NCI-H226 (cell line): ENCODE results near the gene CFAP61.
"Not testable (repeated sequence)": the region's sequence is repeated elsewhere in the genome, so short reads cannot be mapped to it uniquely, and the experiment has no call there.

Experiments used
- DNase-seq: peaks from one replicate; pipeline ENCODE4 v3.0.0-alpha.2; 2015

CFAP61 gene

DNA sequence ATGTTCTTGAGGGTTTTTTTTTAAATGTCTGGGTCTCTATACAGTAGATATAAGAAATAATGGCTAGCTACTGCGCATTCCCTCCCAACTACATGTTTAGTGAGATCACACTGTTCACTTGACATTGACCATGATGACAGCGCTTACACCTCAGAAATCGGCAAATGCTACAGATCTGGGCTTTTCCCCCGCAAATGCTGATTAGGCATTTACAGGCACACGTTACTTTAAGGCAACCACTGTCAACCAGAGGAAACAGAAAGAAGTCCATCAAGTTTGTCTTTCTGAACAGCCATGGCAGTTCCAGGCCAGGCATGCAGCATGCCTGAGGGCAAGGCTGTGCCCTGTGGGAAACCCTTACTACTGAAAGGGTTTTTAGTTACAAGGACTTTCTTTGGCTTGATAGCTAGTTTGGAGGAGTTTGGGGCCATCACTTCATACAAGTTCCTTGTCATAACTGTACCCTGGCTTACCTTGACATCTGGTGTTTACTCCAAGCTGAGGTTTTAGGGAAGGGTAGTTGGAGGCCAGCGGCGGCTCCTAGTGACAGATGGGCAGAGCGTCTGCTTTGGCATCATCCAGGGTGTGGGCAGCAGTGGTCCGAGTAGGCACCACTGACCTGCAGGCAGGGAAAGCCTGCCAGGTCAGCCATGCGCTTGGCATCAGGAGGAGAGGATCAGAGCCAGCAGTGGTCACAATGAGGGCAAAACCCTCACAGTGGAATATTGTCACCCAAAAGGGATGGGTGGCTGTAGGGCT lies 43.0 kb downstream of the CFAP61 start:
- DNase-seq: no peak

DNA sequence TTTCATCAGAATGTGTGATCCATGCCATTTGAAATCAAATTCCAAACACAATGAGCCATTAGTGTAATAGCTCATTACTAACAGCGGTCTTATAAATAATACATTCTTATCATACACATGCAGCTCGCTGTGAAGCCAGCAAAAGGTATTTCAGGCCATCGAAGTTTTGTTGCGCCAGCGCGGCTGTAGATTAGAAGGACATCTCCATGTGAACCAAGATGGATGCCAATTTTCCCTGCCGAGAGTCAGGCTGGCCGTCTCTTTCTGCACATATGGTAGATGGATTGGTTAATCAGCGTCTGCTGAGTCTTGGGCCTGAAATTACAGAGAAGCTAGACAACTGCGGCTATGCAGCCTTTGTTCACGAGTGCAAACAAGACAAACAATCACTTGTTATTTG lies 44.1 kb downstream of the CFAP61 start:
- no peak for DNase-seq

DNA sequence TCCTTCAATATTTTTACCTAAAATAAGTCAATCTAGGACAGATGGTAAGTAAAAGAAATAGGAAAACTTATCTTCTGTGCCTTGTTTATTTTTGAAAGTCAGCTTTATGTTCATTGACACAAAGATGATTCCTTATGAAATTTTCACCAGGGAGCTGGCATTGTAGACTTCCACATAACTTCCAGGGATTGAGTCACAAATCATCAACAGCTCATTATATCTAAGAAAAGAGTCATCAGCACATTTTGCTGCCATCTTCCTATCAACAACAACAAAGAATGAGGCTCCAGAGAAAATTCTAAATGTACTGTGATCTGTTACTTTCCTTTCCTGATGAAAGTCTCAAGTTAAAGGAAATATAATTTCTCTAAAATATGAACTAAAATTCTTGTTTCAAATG lies 48.5 kb downstream of the CFAP61 start:
- DNase-seq: no peak

DNA sequence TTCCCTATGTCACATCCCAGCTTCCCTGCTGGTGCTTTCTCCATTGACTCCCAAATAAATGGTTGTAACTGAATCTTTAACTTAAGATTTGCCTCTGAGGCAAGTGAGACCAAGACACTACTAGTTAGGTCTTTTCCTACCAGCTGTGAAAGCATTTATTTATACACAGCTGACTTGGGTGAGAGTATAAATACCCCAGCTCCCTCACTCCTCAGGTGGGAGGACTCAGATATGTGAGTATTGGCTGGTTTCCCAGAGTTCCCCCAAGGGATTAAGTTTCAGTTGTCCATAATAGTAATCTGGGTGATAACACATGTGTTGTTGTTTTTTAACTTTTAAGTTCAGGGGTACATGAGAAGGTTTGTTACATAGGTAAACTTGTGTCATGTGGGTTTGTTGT lies 49.8 kb downstream of the CFAP61 start:
- DNase-seq: no peak

DNA sequence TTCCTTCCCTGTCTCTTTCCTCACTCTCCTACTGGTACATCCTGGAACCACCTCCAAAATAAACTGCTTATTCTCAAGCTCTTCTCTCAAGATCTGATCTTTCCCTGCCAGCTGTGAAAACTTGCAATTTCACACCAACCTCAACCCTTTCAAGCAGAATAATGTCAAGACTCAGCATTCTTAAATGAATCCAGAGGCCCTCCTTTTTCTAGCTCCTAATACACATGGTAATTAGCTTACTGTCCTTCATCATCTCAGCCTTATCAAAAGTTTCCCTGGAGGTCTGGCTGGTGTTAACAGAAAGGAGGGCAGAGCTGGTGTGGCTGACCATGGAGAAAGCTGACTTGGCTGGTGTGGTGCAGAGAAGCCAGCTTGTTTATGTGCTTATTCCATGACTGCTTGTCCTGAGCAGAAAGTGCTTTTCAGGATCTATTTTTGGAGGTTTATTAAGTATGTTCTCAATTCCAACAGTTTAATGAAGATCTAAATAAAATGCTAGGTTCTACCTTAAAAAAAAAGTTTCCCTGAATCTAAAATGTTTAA lies 50.5 kb downstream of the CFAP61 start:
- DNase-seq: no peak

DNA sequence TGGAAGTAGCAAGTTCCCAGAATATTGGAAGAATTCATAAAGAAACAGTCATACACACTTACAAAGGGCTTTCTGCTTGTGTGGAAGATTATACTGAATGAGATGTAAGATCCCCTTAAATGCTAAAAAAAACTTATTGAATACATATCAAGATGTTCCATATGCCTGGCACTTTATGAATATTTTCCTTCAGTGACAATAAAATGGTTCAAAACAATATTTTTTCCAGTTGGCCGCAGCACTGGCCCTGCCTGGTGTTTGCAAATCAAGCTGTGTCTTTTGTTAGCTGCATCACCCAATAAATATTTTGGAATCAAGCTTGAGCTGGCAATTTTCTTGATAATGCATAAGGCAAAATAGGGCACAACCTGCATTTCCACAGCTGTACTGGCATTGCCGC lies 51.2 kb downstream of the CFAP61 start:
- DNase-seq: no peak

DNA sequence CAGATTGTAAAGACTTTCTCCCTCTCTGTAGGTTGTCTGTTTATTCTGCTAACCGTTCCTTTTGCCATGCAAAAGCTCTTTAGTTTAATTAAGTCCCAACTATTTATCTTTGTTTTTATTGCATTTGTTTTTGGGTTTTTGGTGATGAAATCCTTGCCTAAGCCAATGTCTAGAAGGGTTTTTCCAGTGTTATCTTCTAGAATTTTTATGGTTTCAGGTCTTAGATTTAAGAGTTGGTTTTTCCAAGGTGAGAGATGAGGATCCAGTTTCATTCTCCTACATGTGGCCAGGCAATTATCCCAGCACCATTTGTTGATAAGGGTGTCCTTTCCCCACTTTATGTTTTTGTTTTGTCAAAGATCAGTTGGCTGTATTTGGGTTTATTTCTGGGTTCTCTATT lies 70.9 kb downstream of the CFAP61 start:
- DNase-seq: not testable (repeated sequence)

DNA sequence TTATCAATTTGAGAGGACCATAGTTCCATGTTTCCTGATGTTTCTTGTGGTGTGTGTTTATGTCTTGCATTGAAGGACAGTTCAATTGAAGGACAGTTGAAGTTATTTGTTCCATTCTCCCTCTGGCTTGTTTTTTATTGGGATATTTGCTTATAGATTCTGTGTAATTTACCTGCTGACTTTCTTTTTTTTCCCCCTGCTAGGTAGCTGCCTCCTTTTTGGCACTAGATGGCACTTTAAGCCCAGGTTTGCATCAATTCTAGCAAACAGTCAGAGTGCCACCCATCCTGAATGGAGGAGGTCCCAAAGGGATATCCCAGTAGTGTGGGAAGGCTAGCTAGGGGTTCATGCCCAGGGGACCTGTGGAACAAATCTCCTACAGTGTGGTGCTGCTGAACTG lies 78.1 kb downstream of the CFAP61 start:
- no peak for DNase-seq

DNA sequence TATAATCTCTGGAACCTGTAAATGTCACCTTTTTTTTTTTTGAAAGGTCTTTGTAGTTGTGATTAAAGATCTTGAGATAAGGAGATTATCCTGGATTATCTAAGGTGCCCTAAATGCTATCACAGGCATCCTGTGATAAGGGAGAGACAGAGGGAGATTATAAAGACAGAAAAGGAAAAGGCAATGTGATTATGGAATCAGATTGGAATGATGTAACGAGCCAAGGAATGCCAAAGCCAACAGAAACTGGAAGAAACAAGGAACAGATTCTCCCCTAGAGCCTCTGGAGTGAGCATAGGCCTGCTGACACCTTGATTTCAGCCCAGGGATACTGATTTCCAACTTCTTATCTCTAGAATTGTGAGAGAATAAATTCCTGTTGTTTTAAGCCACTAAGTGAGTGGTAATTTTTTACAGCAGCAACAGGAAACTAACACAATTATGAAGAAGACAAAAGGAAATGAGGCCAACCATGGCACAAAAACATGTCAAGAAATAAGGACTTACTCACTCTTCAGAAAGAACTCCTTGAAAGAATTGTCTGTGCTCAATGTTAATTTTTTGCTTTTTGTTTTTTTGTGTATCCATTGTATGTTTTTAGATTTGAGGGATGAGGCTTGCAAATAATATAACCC lies 82.7 kb downstream of the CFAP61 start:
- DNase-seq: no peak

DNA sequence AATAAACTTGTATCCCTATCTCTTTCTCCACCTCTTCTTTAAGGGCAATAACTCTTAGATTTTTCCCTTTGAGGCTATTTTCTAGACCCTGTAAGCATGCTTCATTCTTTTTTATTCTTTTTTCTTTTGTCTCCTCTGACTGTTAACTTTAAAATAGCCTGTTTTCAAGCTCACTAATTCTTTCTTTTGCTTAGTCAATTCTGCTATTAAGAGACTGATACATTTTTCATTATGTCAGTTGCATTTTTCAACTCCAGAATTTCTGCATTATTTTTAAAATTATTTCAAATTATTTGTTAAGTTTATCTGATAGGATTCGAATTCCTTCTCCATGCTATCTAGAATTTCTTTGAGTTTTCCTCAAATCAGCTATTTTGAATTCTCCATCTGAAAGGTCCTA lies 84.0 kb downstream of the CFAP61 start:
- no peak for DNase-seq

DNA sequence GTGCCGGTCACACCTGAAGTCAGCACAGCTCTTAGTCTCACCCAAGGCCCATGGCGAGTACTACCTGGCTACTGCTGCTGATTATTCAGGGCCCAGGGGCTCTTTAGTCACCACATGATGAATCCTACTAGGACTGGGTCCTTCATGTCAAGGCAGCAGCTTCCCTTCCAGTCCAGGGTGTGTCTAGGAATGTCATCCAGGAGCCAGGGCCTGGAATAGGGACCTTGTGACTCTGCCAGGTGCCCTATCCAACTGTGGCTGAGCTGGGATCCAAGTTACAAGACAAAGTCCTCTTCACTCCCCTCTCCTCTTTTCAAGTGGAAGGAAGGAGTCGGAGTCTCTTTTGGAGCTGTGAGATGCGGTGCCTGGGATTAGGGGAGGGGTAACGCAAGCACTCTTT lies 85.5 kb downstream of the CFAP61 start:
- DNase-seq: no peak

DNA sequence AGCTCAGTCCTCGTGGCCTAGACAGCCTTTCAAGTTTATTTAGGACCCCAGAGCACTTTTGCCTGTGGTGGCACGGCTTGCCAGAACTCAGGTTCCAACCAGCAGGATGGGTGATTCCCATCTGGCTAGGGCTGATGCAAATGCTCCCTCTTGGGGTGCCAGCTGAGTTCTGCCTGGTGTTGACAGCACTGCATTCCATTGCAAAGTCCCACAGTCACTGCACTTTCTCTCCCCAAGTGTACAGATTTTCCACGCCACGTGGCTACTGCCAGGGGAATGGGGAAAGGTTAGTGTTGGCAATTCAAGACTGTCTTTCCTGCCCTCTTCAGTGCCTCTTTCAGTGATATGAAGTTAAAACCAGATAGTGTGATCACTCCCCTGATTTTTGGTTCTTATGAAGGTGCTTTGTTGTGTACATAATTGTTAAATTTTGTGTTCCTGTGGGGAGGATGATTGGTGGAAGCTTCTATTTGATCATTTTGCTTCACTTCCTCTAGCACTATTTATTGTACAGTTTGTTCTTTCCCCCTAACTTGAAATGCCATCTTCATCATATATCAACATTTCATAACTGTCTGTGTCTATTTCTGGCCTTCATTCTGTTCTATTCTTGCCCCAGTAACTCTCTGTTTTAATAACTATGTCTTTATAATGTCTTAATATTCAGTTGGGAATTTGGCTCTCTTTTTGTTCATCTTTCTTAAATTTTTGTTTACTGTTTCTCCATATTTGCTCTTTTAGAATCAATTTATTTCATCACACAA lies 86.2 kb downstream of the CFAP61 start:
- no peak for DNase-seq

DNA sequence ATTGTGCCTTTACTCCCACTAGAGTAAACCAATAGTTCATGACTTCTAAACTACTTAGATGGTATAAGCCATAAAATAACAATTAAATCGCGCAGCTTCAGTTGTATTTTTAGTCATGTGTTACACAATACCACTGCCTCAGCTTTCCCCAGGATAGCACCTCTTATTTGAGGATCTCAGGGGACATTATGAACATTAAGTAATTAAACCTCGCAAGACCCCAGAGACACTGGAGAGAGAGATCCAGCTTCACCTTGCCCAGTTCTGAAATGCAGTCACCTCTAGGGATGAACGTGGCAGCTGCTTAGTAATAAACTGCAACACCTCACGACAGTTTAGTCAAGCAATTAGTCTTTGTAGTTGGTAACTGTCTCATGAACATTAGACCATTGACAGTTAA lies 87.1 kb downstream of the CFAP61 start:
- DNase-seq: no peak

DNA sequence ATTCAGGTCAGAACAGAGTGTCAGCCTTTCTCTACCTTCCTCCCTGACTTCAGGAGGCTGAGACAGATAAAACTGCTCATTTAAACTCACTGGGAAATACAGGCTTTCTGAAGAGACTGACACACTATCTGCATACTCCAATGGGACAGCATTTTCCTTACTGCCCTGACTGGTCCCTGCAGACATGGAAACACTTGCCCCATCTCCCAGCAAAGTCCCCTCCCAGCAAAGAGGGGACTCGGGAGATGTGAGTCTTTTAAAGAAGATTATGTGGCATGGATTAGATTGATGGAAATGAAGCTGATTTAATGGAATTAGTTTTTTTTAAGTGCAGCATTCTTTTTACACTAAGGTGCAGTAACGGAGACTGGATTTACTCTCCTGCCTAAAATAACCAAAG lies 90.8 kb downstream of the CFAP61 start:
- no peak for DNase-seq

DNA sequence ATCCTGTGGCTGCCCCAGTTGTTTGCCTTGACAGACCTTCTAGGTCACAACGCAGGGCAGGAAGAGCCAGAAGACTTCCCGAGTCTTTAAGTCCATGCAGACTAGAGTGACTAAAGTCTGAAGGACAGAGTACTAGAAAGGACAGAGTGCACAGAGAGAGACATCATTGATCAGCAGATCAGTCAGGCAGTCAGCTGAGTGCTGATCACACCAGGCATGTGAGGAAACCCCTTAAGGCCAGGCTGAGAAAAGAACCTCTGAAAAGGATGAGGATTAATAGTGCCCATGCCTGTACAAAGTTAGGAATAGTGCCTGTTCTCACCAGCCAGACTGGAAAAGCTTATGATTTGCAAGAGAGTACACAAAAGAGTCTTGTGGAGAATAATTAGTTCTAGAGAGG lies 91.3 kb downstream of the CFAP61 start:
- no peak for DNase-seq

DNA sequence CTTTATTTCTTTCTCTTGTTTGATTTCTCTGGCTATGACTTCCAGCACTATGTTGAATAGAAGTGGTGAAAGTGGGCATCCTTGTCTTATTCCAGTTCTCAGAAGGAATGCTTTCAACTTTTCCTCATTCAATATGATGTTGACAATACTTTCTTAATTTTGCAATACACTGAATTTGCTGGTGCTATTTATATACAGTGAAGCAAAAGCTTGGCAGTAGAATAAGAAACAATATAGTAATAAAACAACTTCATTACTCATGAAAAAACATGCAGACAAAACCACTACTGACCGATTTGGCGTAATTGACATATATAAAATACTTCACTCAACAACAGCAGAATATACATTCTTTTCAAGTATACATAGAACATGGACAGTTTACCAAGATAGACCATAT lies 96.4 kb downstream of the CFAP61 start:
- DNase-seq: no peak

DNA sequence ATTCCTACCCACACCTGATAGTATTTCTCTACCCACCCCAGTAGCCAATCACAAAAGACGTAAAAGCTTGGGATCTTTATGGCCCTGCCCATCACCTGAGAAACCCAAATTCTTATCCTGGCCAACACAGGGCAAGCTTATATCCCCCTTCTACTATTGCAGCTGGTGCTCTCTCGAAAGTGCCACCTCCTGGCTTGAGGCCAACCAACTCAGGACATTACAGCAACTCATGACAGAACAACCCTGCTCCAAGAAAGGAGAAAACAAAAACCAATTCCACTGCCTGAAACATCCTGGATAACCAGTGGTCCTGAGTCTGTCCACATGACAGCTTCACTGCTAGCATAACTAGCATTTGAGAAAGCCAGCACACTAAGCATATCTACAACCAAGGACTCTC lies 97.9 kb downstream of the CFAP61 start:
- no peak for DNase-seq

DNA sequence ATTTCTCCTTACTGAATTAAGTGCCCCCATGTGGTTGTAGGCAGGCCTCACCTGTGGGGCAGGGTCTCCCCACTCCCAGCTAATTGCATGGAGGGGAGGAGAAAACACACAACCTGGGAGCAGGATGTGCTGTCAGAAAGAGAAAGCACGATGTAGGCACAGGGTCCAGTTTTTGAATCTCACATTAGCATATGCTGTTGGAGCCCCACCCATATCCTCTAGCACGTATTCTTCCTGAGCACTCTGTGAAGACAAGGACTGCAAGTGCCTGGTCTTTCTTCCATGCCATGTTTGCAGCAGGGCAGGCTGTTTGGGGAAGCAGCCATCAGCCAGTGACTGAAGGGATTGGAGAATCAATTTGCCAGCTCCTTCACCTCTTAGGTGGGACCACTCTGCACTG lies 108.2 kb downstream of the CFAP61 start:
- DNase-seq: no peak

DNA sequence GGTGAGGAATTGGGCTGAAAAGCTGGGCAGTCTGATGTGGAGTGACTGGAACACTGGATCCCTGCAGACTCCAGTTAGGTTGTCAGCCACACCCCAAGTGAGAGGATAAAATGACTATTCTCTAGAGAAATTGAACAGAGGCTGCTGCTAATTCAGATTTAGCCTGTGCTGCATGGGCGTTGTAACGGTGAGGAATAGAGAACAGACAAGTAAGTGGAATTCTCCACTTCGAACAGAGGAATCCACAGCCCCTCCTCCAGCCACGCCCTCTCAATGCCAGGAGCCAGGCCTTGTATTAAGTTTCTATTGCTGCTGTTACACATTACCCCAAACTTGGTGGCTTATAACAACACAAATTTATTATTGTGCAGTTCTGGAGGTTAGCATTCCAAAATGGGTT lies 109.3 kb downstream of the CFAP61 start:
- DNase-seq: no peak

DNA sequence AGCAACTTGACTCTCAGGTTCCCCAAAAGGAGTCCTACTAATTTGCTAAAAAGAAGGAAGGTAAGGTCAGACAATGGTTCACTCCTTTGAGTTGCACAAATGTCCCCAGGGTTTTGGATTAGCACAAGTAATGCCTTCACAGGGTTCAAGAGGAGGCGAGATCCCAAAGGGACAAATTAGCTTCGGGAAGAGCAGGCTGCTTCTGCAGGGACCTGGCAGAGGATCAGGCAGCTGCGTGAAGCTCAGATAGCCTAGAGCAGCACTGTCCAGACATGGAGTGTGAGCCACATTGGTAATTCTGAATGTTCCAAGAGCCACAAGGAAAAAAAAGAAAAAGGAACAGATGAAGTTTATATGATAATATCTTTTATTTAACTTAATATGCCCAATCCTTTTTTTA lies 115.4 kb downstream of the CFAP61 start:
- DNase-seq: no peak

DNA sequence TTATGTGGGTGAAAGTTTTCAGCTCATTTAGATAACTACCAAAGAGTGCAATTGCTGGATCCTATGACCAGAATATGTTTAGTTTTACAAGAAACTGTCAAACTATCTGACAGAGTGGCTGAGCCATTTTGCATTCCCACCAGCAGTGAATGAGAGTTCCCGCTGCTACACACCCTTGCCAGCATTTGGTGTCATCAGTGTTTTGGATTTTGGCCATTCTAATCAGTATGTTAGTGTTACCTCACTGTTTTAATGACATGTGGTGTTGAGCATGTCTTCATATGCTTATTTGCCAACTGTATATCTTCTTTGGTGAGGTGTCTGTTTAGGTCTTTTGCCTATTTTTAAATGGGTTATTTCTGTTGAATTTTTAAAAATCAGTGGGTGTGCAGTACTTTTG lies 120.9 kb downstream of the CFAP61 start:
- DNase-seq: no peak

DNA sequence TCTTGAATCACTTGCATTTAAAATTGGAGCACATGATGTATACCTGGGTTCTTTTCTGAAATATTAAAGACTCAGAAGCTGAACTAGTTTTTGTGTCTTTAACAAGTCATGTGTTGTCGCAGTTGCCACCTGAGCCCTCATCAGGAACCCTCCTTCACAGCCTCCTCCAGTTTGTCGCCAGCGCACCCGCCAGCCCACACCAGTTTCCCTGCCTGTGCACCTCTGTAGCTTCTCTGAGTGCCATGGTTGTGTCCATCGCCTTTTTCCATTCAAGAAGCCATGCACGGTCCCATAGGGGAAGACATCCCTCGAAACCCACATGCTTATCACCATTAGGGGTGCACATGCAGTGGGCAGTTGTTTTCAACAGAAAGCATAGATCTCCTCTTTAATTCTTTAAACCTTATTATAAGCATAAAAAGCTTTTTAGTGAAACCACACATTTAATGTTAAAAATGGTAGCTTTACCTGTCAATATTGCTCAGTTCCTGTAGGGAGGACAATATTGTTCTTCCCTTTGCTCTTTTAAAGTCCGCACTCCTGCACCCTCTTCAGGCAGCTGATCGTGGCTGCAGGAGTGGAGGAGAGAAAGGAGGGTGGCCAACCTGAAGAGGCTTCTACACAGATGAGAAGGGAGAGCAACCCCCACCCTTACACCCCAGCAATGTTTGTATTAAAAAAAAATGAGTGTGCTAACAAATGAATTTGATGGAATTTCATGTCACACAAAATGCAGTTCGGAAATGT lies 121.9 kb downstream of the CFAP61 start:
- DNase-seq: no peak

DNA sequence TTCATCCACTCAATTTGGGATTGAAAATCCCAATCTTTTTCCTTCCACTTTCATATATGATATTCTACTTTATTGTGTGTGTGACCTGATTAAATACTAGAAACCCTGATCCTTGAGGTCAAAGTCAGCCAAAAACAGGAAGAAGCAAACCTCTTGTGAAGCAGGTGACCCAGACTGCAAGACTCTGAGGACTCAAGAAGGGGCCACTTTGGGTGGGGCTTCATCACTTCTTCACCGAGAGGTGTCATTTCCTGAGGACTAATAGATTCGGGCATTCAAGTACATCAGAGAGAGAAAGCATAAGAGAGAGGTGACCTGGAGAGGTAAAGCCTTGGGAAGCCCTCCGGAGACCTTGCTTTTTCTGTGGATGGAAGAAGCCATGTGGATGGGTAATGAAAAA lies 129.0 kb downstream of the CFAP61 start:
- DNase-seq: no peak
